ENCODE measurements around the gene SLC26A6. TPM values are rescaled to one million over a fixed set of nuclear protein-coding genes. Genes with fewer than 3 reads are reported as not detected.
A peak's percentile ranks its signal among the peaks of the same experiment; 100 is the strongest.

Gene SLC26A6
- total and polyA plus RNA-seq, 2 donors from 2014 or later = 15.4 to 20.6 TPM

DNA sequence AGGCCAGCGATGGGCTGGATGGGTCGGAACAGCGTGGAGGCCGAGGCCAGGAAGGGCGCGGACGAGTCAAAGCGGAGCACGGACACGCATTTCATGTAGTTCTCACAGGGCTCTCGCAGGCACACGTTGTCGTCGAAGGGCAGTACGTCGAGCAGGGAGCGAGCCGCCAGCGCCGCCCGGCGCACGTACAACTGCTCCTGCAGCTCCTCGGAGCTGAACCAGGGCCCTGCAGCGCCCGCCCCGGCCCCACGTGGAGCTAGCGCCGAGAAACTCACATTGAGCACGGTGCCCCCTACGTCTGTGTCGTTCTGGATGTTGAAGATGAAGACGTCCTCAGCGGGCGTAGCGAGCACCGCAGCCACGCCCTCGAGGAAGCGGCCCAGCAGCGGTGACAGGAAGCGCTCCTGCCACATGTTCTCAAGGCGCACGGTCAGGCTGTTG is 21.6 kb upstream of the SLC26A6 start:
- no peaks in the 10 kb centered on the region for H3K27me3 ChIP-seq (ENCODE audit: control insufficient read depth, insufficient read depth, low read length)
- FAIRE-seq (no peak), DNase-seq (peak in 1 of 5 donors; percentile 16)
- intact Hi-C loops (cut with DNase I) = no loop called here
- H3K9me3 ChIP-seq (ENCODE audit: control insufficient read depth in 2 of 3, insufficient read depth in 1 of 3, low read length in 3 of 3) = no peaks in the 10 kb centered on the region
- H3K4me1 ChIP-seq (ENCODE audit: control insufficient read depth in 2 of 3, insufficient read depth in 2 of 3, low read depth in 1 of 3, low read length in 3 of 3) = peaks cover 0 to 13% (median 0%) of the 10 kb centered on the region in 3 donors
- H3K36me3 ChIP-seq (ENCODE audit: control insufficient read depth in 2 of 3, insufficient read depth in 3 of 3, low read length in 3 of 3) = no peaks in the 10 kb centered on the region
- H3K27ac ChIP-seq (ENCODE audit: low read depth in 2 of 2, low read length in 2 of 2) = peak overlapping the region in 1 of 2 donors; percentile 50
- H3K9ac ChIP-seq (ENCODE audit: low read length in 3 of 3) = no peak overlapping the region
- TF ChIP-seq, protein P1, sequence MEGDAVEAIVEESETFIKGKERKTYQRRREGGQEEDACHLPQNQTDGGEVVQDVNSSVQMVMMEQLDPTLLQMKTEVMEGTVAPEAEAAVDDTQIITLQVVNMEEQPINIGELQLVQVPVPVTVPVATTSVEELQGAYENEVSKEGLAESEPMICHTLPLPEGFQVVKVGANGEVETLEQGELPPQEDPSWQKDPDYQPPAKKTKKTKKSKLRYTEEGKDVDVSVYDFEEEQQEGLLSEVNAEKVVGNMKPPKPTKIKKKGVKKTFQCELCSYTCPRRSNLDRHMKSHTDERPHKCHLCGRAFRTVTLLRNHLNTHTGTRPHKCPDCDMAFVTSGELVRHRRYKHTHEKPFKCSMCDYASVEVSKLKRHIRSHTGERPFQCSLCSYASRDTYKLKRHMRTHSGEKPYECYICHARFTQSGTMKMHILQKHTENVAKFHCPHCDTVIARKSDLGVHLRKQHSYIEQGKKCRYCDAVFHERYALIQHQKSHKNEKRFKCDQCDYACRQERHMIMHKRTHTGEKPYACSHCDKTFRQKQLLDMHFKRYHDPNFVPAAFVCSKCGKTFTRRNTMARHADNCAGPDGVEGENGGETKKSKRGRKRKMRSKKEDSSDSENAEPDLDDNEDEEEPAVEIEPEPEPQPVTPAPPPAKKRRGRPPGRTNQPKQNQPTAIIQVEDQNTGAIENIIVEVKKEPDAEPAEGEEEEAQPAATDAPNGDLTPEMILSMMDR (IDR thresholded peaks at IDR 0.05; ENCODE audit: borderline replicate concordance, extremely low read depth, insufficient read depth) = no peak
- peak overlapping the region in 2 of 3 donors; percentile 25 to 56 for H3K4me3 ChIP-seq (ENCODE audit: low read length in 3 of 3)

DNA sequence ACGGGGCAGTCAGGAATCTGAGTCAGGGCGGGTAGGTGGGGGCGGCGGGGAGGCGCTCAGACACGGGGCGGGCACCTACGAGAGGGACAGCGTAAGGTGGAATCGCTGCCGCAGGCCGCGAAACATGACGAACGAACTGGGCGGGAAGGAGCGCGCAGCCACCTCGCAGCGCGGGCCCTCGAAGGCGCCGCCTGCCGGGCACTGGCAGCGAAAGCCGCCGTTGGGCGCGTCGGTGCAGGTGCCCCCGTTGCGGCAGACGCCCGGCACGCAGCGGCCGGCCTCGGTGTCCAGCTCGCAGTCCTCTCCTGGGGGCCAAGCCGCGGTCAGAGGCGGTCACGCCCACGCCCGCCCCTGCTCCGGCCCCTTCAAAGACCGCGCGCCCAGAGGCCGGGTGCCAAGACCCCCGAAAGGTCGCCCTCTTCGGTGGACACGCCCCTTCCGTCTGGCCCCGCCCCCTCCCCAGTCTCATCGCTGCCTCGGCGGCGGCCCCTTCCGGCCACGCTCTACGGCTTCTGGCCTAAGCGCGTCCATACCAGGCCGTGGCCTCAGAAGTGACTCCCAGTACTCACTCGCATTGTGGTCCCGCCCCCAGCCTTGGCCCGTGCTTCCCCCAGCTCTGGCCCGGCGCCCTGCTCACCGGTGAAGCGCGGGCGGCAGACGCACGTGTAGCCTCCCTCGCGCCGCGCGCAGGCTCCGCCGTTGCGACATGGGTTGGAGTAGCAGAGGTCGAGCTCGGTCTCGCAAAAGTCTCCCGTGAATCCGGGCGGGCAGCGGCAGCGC is 21.0 kb upstream of the SLC26A6 start:
- FAIRE-seq = no peak
- Histone ChIP-seq H3K36me3 (ENCODE audit: control insufficient read depth in 2 of 3, insufficient read depth in 3 of 3, low read length in 3 of 3) (no peaks in the 10 kb centered on the region), H3K4me3 (ENCODE audit: low read length in 3 of 3) (peak overlapping the region in 2 of 3 donors; percentile 25 to 56), H3K9me3 (ENCODE audit: control insufficient read depth in 2 of 3, insufficient read depth in 1 of 3, low read length in 3 of 3) (no peaks in the 10 kb centered on the region), H3K9ac (ENCODE audit: low read length in 3 of 3) (no peak overlapping the region), H3K4me1 (ENCODE audit: control insufficient read depth in 2 of 3, insufficient read depth in 2 of 3, low read depth in 1 of 3, low read length in 3 of 3) (peaks cover 0 to 11% (median 0%) of the 10 kb centered on the region in 3 donors), H3K27me3 (ENCODE audit: control insufficient read depth, insufficient read depth, low read length) (no peaks in the 10 kb centered on the region), H3K27ac (ENCODE audit: low read depth in 2 of 2, low read length in 2 of 2) (peak overlapping the region in 1 of 2 donors; percentile 50)
- DNase-seq = peak; percentile 85 to 94 (median 91)
- intact Hi-C loops (cut with DNase I) = no loop called here
- TF ChIP-seq, protein P1 (IDR thresholded peaks at IDR 0.05; ENCODE audit: borderline replicate concordance, extremely low read depth, insufficient read depth) = peak; percentile 57

DNA sequence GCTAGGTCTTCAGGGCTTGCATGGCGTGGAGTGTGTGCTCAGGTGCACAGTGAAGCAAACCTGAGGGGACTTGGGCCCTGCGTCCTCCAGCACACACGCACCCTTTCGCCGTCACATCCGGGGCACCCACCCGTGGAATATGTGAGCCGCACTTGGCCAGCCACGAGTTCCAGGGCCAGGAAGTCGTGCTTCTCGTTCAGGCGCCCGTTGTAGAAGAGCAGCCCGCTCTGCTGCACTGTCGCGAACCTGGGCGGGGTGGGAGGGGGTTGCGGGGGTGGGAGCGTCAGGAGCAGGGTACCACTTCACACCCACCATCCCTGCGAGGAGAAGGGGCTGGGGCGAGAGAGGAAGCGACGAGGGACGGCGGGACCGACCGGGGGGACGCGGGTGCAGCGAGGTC is 20.3 kb upstream of the SLC26A6 start:
- H3K9ac ChIP-seq (ENCODE audit: low read length in 3 of 3) = no peak overlapping the region
- H3K27me3 ChIP-seq (ENCODE audit: control insufficient read depth, insufficient read depth, low read length) = no peaks in the 10 kb centered on the region
- FAIRE-seq = no peak
- intact Hi-C loops (cut with DNase I) = no loop called here
- peak in 4 of 5 donors; percentile 22 to 66 (median 30) for DNase-seq
- H3K4me1 ChIP-seq (ENCODE audit: control insufficient read depth in 2 of 3, insufficient read depth in 2 of 3, low read depth in 1 of 3, low read length in 3 of 3) = peaks cover 0 to 8% (median 0%) of the 10 kb centered on the region in 3 donors
- H3K4me3 ChIP-seq (ENCODE audit: low read length in 3 of 3) = peak overlapping the region in 1 of 3 donors; percentile 56
- H3K27ac ChIP-seq (ENCODE audit: low read depth in 2 of 2, low read length in 2 of 2) = no peak overlapping the region
- no peaks in the 10 kb centered on the region for H3K36me3 ChIP-seq (ENCODE audit: control insufficient read depth in 2 of 3, insufficient read depth in 3 of 3, low read length in 3 of 3)
- H3K9me3 ChIP-seq (ENCODE audit: control insufficient read depth in 2 of 3, insufficient read depth in 1 of 3, low read length in 3 of 3) = no peaks in the 10 kb centered on the region
- TF ChIP-seq, protein P1 (IDR thresholded peaks at IDR 0.05; ENCODE audit: borderline replicate concordance, extremely low read depth, insufficient read depth) = no peak

All from kidney (tissue), 14 donors.